ENCODE results near the gene DEK. TPM values are rescaled to one million over a fixed set of nuclear protein-coding genes. Genes with fewer than 3 reads are reported as not detected.

DEK gene
- total and polyA plus RNA-seq, 2 of the 13 experiments (the other 11 are each of a cell fraction or from before 2014, with no cell fraction given), result 53.2 to 276 TPM

- Histone ChIP-seq H3K79me2 (ENCODE audit: insufficient read depth, low read length) (peaks cover 19% of the 10 kb centered on the region), H3K36me3 (replicated peaks in 1 of 2; ENCODE audit: control insufficient read depth in 1 of 2, insufficient read depth in 2 of 2, low read length in 2 of 2) (peaks cover 10 to 57% of the 10 kb centered on the region in 2 experiments), H4K20me1 (ENCODE audit: insufficient read depth, low read length) (no peaks in the 10 kb centered on the region), H3K27ac (ENCODE audit: extremely low read length, insufficient read depth, low read length) (no peak overlapping the region), H3K4me3 (replicated peaks in 1 of 3; ENCODE audit: insufficient read depth in 1 of 3, low read depth in 2 of 3, low read length in 3 of 3) (no peak overlapping the region), H3K9ac (ENCODE audit: insufficient read depth, low read depth, low read length) (no peak overlapping the region), H3K4me2 (ENCODE audit: low read depth, low read length) (no peak overlapping the region), H2AFZ (ENCODE audit: low read length) (no peak overlapping the region), H3K27me3 (ENCODE audit: control insufficient read depth in 1 of 2, insufficient read depth in 2 of 2, low read length in 2 of 2) (no peaks in the 10 kb centered on the region), H3K4me1 (ENCODE audit: insufficient read depth, low read length) (peaks cover 21% of the 10 kb centered on the region), H3K9me3 (ENCODE audit: low read length) (no peaks in the 10 kb centered on the region)
- ChIA-PET POLR2A (no interaction called here), CTCF (ENCODE audit: low intra/inter-chr PET ratio, low total read pairs) (no interaction called here)
- intact Hi-C loops (cut with micrococcal nuclease; ENCODE audit: unreplicated experiment), result no loop called here
- BruUV-seq (replicated peaks), result no TSS peak
- no peak for DNase-seq (ENCODE audit: low spot score)
- no peak for FAIRE-seq
- in situ Hi-C loops (cut with HindIII; ENCODE audit: extremely low pct_ligation_motif_present, low pct_unique_long_range_greater_than_20kb), result no loop called here
- no peak for ATAC-seq
- 97% methylated on average over 1 of the region's 1 CpG for WGBS (ENCODE audit: low lambda C conversion rate)
- TF ChIP-seq ARHGAP35 (CRISPR knock-in tag; IDR thresholded peaks at IDR 0.05; ENCODE audit: borderline replicate concordance) (no peak), KAT8 (CRISPR knock-in tag; IDR thresholded peaks at IDR 0.05) (no peak), IKZF5 (CRISPR knock-in tag; IDR thresholded peaks at IDR 0.05) (no peak), ZC3H4 (CRISPR knock-in tag; IDR thresholded peaks at IDR 0.05; ENCODE audit: borderline replicate concordance) (no peak), ZNF713 (CRISPR knock-in tag; IDR thresholded peaks at IDR 0.05) (no peak), NFRKB (IDR thresholded peaks at IDR 0.05) (no peak), SMAD1 (CRISPR knock-in tag; IDR thresholded peaks at IDR 0.05; ENCODE audit: borderline replicate concordance, low read depth) (no peak), NR2F6 (IDR thresholded peaks at IDR 0.05) (no peak), NR2F6 (CRISPR knock-in tag; IDR thresholded peaks at IDR 0.05) (no peak), ZNF414 (CRISPR knock-in tag; IDR thresholded peaks at IDR 0.05) (no peak), KIAA2018 (CRISPR knock-in tag; IDR thresholded peaks at IDR 0.05; ENCODE audit: borderline replicate concordance) (no peak)
- TF ChIP-seq, protein P1, sequence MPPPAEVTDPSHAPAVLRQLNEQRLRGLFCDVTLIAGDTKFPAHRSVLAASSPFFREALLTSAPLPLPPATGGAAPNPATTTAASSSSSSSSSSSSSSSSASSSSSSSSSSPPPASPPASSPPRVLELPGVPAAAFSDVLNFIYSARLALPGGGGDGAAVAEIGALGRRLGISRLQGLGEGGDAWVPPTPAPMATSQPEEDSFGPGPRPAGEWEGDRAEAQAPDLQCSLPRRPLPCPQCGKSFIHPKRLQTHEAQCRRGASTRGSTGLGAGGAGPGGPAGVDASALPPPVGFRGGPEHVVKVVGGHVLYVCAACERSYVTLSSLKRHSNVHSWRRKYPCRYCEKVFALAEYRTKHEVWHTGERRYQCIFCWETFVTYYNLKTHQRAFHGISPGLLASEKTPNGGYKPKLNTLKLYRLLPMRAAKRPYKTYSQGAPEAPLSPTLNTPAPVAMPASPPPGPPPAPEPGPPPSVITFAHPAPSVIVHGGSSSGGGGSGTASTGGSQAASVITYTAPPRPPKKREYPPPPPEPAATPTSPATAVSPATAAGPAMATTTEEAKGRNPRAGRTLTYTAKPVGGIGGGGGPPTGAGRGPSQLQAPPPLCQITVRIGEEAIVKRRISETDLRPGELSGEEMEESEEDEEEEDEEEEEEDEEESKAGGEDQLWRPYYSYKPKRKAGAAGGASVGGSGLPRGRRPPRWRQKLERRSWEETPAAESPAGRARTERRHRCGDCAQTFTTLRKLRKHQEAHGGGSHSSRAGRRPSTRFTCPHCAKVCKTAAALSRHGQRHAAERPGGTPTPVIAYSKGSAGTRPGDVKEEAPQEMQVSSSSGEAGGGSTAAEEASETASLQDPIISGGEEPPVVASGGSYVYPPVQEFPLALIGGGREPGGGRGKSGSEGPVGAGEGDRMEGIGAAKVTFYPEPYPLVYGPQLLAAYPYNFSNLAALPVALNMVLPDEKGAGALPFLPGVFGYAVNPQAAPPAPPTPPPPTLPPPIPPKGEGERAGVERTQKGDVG (CRISPR knock-in tag; IDR thresholded peaks at IDR 0.05; ENCODE audit: borderline replicate concordance), result no peak
Observed at GRCh38 chr6:18237167-18237566, 27.2 kb downstream of the DEK start.
